GM12801 (cell line): ENCODE results near the gene STK25.

ENCODE experiments used
- TF ChIP-seq, protein P1 (sequence below): IDR thresholded peaks from one replicate; pipeline ENCODE4 v1.5.1; 2011; ENCODE audit warnings: control low read depth; ENCODE audit not compliant: insufficient read length; ENCODE audit errors: extremely low read depth

STK25 gene

DNA sequence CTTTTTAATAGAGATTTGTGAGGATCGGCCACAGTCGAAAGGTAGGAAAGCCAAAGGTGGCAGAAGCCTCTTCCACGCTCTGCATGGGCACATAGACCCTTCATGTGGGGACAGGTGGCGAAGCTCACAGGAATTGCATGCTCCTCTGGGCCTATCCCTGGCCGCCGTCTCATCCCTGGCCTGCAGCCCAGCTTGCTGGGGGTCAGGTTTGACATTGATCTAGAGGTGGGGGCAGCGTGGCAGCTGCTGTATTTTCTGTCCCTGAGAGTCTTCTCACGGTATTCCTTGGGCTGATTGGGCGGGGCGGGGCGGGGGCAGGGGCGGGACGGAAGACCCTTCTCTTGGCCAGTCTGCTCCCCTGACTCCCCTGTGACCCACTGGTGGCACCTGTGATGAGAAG is 48.9 kb downstream of the STK25 start:
- TF ChIP-seq, protein P1, sequence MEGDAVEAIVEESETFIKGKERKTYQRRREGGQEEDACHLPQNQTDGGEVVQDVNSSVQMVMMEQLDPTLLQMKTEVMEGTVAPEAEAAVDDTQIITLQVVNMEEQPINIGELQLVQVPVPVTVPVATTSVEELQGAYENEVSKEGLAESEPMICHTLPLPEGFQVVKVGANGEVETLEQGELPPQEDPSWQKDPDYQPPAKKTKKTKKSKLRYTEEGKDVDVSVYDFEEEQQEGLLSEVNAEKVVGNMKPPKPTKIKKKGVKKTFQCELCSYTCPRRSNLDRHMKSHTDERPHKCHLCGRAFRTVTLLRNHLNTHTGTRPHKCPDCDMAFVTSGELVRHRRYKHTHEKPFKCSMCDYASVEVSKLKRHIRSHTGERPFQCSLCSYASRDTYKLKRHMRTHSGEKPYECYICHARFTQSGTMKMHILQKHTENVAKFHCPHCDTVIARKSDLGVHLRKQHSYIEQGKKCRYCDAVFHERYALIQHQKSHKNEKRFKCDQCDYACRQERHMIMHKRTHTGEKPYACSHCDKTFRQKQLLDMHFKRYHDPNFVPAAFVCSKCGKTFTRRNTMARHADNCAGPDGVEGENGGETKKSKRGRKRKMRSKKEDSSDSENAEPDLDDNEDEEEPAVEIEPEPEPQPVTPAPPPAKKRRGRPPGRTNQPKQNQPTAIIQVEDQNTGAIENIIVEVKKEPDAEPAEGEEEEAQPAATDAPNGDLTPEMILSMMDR: no peak

DNA sequence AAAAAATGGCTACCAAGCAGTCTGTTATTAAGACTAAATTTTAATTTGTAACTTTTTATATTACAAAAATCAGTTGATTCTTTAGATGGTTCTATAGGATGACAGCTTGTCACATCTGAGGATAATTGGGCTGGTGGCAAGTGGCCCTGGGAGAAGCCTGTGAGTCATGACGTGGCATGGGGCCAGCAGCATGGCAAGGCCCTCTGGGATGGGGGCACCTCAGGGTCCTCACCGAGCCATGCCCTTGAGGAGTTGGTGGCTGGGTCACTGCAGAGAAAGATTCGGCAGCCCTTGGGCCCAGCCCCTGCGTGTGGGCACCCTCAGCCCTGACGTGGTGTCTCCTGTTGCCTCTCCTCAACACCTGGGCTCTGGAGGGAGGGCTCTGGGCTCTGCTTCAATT is 49.7 kb downstream of the STK25 start:
- TF ChIP-seq, protein P1: no peak

DNA sequence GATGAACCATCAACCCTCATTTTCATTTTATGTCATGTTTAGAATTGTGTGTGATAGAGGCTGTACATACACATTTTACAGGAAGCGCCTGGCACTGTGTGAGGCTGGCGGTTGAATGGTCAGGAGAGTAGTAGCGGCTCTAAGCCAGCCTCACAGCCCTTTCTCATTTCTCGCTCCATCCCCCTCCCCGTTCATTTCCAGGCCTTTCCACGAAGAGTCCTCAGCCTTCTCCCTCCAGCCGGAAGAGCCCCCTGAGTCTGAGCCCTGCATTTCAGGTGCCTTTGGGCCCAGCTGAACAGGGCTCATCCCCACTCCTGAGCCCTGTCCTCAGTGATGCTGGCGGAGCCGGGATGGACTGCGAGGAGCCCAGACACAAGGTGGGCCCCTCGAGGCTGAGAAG is 51.8 kb downstream of the STK25 start:
- TF ChIP-seq, protein P1: no peak

DNA sequence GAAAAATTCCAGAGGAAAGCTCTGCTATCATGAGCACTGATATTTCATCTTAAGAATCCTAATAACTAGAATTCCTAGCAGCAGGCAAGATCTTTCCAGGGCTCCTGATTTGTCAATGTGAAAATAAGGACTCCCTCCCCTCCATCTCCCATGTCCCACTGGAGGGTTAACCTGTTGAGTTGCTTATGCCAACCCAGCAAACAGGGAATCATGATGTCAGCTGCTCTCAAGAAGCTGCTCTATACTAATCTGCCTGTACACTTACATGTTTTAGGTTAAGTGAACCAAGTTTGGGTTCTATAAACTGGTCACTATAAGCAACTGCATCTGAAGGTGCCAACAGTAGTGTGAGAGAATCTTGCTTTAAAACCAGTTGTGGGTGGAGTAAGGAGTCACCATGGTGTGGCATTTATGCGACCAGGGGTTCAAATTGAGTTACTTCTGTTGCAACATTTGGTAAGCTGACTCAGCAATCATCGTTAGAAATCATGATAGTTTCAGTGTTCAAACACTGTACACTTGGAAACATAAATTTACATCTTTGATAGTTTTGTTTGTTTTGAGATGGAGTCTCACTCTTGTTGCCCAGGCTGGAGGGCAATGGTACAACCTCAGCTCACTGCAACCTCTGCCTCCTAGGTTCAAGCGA is 53.4 kb downstream of the STK25 start:
- TF ChIP-seq, protein P1: no peak

DNA sequence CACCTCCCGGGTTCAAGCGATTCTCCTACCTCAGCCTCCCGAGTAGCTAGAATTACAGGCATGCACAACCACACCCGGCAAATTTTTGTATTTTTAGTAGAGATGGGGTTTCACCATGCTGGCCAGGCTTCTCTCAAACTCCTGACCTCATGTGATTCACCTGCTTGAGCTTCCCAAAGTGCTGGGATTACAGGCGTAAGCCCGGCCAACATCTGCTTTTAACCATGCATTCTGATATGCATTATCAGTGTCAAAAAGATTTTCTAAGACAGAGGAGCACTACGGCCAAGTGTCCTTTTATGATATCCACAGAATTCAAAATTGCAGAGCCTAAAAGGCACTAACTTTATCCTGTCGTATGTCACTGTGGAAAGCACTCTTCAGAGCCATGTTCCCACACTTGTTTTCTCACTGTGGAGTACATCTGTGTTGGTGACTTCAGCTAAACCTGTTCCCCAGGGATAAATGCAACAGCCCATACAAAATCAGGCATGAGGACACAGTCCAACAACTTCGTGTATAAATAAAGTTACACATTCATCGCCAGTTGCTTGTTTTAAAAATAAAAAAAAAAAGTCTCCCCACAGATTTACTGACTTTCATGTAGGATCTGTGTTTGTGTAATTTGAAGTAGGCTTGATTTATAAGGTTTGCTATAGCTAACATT is 56.4 kb downstream of the STK25 start:
- TF ChIP-seq, protein P1: no peak

DNA sequence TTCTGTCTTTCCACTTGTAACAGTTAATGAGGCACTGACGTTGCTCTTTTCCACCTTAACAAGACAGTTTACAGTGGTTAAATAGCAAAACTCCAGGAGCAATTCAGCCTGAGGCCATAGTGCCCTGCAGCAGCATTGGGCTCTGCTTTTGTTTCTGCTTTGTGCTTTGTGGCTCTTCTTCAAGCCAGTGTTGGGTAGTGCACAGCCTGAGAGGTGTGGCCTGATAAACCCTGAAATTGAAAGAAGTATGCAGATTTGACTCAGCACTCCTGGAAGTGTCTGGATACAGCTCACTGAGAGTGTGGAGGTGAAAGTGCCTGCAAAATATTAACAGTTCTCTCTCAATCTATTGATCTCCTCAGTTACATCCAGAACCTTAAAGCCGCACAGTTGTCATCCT is 63.0 kb downstream of the STK25 start:
- TF ChIP-seq, protein P1: no peak

DNA sequence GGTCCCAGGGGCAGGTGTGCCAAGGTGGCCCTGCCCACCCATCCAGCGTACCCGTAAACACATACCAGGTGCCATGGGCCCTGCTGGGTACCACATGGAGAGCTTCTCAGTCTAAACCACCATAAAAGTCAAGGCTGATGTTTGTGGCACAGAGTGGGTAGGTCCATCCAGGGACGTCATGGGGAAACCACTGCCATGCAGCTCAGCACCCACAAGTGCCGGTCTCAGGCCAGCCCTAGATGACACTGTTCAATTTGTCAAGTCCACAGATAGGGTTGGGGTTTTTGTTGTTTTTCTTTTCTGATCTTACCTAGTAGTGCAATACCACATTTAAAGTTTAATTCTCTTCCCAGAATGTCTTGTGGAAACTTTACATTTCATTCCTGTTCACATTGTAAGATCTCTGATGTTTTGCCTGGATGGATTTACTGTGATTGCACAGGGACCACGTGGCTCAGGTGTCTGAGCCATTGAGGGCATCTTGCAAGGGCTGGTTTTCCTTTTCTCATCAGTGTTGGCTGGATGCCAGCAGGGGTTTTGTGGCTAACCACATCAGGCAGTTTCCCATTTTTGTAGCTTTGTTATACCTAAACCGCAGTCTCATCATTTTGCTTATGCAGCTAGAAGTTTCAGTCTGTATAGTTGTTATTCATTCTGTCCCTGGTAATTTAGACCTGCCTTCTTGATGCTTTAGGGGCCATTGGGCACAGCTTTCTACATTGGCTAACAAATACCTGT is 64.7 kb downstream of the STK25 start:
- TF ChIP-seq, protein P1: no peak
